HG03175 (cell line): ENCODE measurements around the gene KIAA0040.
"Not testable (repeated sequence)": the region's sequence is repeated elsewhere in the genome, so short reads cannot be mapped to it uniquely, and the experiment has no call there.

Source experiments
- ATAC-seq: cut with Tn5 transposase; IDR thresholded peaks from one replicate; pipeline ENCODE4 v1.9.1; 2021; ENCODE audit warnings: mild to moderate bottlenecking, moderate library complexity; ENCODE audit not compliant: unreplicated experiment

Gene KIAA0040

DNA sequence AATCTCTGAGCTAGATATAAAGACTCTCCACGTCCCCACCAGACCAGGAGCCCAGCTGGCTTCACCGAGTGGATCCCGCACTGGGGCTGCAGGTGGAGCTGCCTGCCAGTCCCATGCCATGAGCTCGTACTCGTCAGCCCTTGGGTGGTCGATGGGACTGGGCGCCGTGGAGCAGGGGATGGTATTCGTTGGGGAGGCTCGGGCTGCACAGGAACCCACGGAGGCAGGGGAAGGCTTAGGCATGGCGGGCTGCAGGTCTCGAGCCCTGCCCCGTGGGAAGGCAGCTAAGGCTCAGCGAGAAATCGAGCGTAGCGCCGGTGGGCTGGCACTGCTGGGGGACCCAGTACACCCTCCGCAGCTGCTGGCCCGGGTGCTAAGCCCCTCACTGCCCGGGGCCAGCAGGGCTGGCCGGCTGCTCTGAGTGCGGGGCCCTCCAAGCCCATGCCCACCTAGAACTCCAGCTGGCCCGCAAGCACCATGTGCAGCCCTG is 84.2 kb downstream of the KIAA0040 start:
- ATAC-seq, result not testable (repeated sequence)
